AG08396 (cell line): ENCODE measurements around the gene RAMP2.
A peak's percentile ranks its signal among the peaks of the same experiment; 100 is the strongest.

ENCODE experiments used
- DNase-seq: peaks from one replicate; pipeline ENCODE4 v3.0.0; 2012; ENCODE audit warnings: low spot score, mixed read lengths

RAMP2 gene

GRCh38 chr17:42795061-42795460, 34.0 kb downstream of the RAMP2 start:
- no peak for DNase-seq

GRCh38 chr17:42795465-42795864, 34.4 kb downstream of the RAMP2 start:
- DNase-seq = no peak

- no peak for DNase-seq
Measured at GRCh38 chr17:42796066-42796758, 35.2 kb downstream of the RAMP2 start.

- DNase-seq = no peak
Measured at GRCh38 chr17:42797067-42798007, 36.3 kb downstream of the RAMP2 start.

- DNase-seq = no peak
Measured at GRCh38 chr17:42798011-42798382, 37.0 kb downstream of the RAMP2 start.

- DNase-seq = peak; percentile 93
Measured at GRCh38 chr17:42798383-42799380, 37.7 kb downstream of the RAMP2 start, which contains the start of the genes CNTD1 and COA3. CNTD1 (plus strand) TSS chr17:42798861; CDS start chr17:42799068, 207 bp downstream. COA3 (minus strand) TSS chr17:42798704; CDS start chr17:42798681, 23 bp downstream.

- DNase-seq = no peak
Measured at GRCh38 chr17:42803074-42803883, 42.3 kb downstream of the RAMP2 start.

GRCh38 chr17:42804918-42805367, 43.9 kb downstream of the RAMP2 start:
- DNase-seq = no peak

- DNase-seq = no peak
Measured at GRCh38 chr17:42806249-42806648, 45.2 kb downstream of the RAMP2 start.

- peak; percentile 84 for DNase-seq
Measured at GRCh38 chr17:42809250-42809649, 48.2 kb downstream of the RAMP2 start.
